ENCODE data around the gene EEF1A1.

GRCh38 chr6:73566954-73567591, 46.2 kb upstream of the EEF1A1 start:
- no peak for TF ChIP-seq TAF1 (IDR thresholded peaks at IDR 0.05; ENCODE audit: borderline replicate concordance, insufficient read depth, low read length)
- TF ChIP-seq, protein P1, sequence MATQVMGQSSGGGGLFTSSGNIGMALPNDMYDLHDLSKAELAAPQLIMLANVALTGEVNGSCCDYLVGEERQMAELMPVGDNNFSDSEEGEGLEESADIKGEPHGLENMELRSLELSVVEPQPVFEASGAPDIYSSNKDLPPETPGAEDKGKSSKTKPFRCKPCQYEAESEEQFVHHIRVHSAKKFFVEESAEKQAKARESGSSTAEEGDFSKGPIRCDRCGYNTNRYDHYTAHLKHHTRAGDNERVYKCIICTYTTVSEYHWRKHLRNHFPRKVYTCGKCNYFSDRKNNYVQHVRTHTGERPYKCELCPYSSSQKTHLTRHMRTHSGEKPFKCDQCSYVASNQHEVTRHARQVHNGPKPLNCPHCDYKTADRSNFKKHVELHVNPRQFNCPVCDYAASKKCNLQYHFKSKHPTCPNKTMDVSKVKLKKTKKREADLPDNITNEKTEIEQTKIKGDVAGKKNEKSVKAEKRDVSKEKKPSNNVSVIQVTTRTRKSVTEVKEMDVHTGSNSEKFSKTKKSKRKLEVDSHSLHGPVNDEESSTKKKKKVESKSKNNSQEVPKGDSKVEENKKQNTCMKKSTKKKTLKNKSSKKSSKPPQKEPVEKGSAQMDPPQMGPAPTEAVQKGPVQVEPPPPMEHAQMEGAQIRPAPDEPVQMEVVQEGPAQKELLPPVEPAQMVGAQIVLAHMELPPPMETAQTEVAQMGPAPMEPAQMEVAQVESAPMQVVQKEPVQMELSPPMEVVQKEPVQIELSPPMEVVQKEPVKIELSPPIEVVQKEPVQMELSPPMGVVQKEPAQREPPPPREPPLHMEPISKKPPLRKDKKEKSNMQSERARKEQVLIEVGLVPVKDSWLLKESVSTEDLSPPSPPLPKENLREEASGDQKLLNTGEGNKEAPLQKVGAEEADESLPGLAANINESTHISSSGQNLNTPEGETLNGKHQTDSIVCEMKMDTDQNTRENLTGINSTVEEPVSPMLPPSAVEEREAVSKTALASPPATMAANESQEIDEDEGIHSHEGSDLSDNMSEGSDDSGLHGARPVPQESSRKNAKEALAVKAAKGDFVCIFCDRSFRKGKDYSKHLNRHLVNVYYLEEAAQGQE (IDR thresholded peaks at IDR 0.05; ENCODE audit: insufficient read depth in 1 of 2, low read depth in 2 of 2, low read length in 2 of 2): no peak

Data from PFSK-1 (cell line).